ENCODE measurements around the gene FRMD1.

GRCh38 chr6:168075787-168076202 lies 3.2 kb downstream of the FRMD1 start:
- TF ChIP-seq CTCF (IDR thresholded peaks at IDR 0.05; ENCODE audit: low read depth, low read length, poor library complexity, severe bottlenecking) = no peak
- no peak for TF ChIP-seq EZH2phosphoT487 (IDR thresholded peaks at IDR 0.05; ENCODE audit: borderline replicate concordance, low read length)

Measured in DOHH2 (cell line).